HK-2 (cell line): Measurements from ENCODE around the gene TGFBR3L.

Experiments used
- DNase-seq: peaks from one replicate; pipeline ENCODE4 v3.0.0-alpha.2; 2018; ENCODE audit not compliant: unreplicated experiment

Gene TGFBR3L

GRCh38 chr19:7914598-7915045 lies at the start of gene TGFBR3L:
Gene TGFBR3L (plus strand): TSS chr19:7914830.
- no peak for DNase-seq

DNA sequence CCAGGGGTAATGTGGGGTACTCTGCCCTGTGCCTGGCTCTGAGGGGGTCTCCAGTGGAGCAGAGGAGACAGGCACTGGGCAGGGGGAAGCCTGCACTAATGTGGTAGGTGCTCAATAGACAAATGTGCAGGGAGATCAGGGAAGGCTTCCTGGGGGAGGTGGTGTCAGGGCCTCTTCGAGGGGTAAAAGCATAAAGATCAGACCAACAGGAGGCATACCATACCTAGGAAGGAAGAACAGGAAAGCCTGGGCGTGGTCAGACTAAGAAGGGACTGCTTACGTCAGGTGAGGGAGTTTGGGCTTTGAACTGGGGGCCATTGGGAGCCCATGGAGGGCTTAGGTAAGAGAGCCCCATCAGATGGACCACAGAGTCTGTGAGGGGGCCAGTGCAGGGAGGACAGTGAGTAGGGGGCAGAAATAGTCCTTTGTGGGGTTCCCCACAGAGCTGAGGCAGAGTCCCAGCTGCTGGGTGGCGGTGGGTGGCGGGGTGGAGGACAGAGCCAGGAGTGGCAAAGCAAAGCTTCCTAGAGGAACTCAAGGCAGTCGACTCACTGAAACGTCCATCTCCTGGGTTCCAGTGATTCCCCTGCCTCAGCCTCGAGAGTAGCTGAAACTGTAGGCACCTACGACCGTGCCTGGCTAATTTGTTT lies 49.2 kb upstream of the TGFBR3L start:
- DNase-seq: no peak

GRCh38 chr19:7866399-7867091 lies 48.1 kb upstream of the TGFBR3L start:
- no peak for DNase-seq

DNA sequence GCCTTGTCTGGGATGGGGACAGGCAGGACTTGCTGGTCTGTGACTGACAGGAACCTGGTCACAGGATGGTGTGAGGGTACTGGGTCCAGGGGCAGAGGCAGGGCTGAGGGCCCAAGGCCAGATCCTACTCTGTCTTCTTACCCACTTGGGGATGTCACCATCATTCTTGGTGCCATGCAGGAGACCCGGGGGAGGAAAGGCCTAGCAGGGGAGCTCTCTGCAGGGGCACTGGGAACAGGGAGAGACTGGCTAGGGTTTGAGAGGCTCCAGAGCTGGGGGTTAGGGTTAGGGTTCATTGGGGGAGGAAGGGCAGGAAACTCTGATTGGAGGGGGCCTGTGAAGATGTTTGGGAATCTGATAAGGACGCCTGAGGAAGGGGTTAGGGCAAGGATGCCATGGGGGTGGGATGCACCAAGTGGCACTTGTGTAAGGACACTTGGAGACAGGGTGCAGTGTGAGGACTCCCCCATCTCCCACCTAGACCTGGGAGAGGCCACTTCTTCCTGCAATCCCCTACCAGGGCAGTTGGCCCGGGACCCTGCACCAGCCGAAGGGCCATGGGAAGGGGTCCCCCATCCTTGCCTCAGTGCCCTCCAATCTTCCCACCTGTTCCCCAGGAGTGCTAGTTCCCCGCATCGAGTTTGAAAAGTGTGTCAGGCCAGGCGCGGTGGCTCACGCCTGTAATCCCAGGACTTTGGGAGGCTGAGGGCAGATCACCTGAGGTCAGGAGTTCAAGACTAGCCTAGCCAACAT lies 47.4 kb upstream of the TGFBR3L start:
- no peak for DNase-seq

DNA sequence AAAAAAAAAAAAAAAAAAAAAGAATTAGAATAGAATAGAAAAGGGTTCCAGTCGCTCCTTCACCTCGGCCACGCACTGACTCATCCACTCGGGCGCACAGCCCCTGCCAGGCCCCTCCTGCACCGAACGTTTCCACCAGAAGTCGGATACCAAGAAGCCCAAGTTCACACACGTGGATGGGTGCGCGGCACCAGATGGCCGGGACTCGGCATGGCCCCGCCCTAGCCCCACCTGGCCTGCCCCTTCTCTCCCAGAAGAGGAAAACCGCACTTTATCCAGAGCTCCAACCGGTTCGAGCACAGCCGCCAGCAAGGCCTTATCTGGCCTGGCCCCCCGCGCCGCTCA lies 46.3 kb upstream of the TGFBR3L start:
- no peak for DNase-seq

- DNase-seq: peak; percentile 77
Measured at GRCh38 chr19:7868671-7869452, 45.8 kb upstream of the TGFBR3L start.

- peak; percentile 76 for DNase-seq
Measured at GRCh38 chr19:7869453-7869909, 45.1 kb upstream of the TGFBR3L start.

GRCh38 chr19:7869910-7870511 lies 44.6 kb upstream of the TGFBR3L start:
- DNase-seq: peak; percentile 69

GRCh38 chr19:7870571-7871436 lies 43.8 kb upstream of the TGFBR3L start:
- peak; percentile 79 for DNase-seq

DNA sequence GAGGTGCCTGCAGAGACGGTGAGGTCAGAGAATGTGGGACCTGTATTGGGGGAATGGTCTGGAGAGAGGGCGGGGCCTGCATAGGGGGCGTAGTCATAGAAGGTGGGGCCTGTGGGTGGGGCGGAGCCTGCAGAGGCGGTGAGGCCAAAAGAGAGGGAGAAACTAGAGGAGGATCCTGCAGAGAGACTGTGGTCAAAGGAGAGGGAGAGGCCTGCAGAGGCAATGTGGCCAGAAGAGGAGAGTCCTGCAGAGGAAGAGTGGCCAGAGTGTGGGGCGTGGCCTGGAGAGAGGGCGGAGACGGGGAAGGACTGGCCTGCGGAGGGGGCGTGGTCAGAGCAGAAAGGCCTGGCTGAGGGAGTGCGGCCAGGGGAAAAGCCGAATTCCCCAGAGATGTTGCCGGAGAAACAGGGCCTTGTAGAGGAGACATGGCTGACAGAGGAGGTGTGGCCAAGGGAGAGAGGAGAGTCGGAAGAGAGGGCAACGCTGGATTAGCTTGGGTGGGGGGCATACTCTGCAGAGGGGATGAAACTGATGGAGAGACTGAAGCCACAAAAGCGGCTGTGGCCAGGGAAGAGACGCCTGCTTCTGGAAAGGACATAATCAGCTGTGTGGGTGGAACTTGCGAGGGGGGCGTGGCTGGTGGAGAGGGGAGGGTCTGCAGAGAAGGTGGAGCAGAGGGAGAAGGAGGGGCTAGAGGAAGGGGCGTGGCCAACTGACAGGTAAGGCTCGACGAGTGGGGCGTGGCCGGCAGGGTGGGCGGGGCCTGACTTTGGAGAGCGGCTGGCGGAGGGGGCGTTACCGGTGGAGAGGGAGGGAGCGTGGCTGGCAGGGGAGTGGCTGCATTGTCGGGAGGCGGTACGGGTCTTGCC lies 43.0 kb upstream of the TGFBR3L start:
- DNase-seq: peak; percentile 96

DNA sequence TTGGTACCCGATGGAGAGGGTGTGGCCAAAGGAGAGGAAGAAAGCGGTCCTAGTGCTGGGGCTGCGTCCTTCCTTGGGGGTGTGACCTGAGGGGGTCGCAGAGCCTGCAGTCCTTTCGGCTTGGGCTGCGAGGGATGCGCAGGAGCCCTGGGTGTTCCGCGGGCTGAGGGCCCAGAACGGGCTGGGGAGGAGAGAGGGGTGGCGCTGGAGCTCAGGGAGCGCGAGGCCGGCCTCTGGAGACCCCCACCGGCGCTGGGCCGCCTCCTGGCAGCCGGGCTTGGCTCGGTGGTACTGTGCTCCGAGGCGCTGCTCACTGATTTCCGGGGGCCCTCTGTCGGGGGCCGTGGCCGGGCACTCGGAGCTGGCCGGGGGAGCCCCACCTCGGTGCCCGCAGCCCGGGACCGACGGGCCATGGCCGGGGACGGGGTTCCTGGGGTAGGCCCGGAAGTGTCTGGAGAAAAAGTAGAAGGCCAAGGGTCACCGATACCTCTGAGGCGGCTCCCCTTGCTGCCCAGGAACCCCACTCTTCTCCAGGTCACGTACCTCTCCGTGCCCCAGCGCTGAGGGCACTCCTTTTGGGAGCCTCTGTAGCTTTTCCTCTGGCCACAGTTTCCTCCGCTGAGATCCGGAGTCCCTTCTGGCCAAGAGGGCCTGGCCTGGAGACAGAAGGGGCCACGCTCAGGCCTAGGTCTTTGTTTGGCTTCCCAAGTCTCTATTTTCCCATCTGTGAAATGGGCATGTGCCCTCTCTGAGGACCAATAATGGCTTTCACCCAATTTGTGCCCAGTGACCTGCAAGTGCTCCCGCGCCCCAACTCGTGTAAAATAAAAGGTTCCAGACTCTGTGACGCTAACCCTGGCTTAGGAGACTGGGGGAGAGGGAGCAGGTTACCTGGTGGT lies 42.1 kb upstream of the TGFBR3L start:
- DNase-seq: no peak

GRCh38 chr19:7873304-7874075 lies 41.1 kb upstream of the TGFBR3L start:
- DNase-seq: no peak

GRCh38 chr19:7874076-7874896 lies 40.3 kb upstream of the TGFBR3L start, which contains the start of gene PRR36:
Gene PRR36 (minus strand): TSS chr19:7874390. CDS start chr19:7873689, 701 bp downstream.
- DNase-seq: peak; percentile 65

GRCh38 chr19:7874897-7875273 lies 39.7 kb upstream of the TGFBR3L start:
- no peak for DNase-seq

DNA sequence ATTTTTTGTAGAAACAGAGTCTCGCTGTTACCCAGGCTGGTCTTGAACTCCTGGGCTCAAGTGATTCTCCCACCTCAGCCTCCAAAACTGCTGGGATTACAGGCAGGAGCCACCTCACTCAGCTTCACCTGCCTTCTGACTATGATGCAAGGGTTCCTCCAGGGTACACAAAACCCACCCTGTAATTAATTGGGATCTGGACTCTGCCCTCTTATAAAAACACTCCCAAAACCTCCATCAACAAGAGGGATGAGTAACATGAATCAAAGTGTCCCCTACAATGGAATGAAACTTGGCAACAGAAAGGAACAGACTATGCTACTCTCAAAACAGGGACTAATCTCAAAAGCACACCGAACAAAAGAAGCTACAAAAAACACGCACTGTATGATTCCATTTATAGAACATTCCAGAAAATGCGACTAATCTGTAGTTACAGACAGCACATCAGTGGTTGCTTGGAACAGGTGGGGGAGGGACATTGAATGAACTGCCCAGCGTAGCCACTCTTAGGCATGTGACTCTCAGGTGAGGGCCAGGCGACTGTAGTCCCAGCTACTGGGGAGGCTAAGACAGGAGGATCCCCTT lies 37.3 kb upstream of the TGFBR3L start:
- DNase-seq: no peak

DNA sequence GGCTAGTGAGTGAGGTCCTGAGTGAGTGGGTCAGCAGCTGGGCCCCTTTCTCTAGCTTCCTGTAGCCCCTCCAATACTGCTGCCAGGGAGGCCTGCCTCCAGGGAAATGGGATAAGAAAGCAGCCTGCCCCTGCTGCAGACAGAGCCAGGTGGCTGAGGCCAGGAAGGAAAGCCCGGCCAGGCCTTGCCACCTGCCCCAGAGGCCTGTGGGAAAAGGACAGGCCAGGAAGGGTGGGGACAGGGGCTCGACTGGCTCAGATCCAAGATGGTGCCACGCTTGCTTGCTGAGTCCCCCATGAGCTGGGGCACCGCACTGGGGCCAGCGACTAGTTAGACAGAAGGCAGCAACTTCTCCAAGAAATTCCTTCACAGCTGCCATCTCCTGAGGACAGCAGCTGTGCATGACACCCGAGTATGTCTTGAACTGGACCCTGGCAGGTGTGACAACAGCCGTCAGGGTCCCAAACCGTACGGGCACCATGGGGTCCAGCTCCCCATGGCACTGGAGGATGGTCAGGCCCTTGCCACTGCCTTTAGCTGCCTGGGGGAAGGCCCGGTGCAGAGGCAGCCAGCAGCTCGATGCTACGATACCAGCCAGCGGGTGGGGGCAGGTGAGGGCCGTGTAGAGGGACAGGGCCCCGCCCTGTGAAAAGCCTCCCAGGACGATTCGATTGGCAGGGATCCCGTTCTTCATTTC lies 35.4 kb upstream of the TGFBR3L start:
- no peak for DNase-seq
